SU-DHL-6 (cell line): ENCODE measurements around the gene CRPPA.

Experiments used
- H2AFZ ChIP-seq: fragments of 200-600 bp; sonication (generic); 2 replicates; pipeline ENCODE4 v1.6.1; 2014; ENCODE audit warnings: low read depth, mild to moderate bottlenecking, moderate library complexity, mixed read lengths, antibody characterized with exemption, low read length; ENCODE audit not compliant: severe bottlenecking
- H3F3A ChIP-seq: fragments of 200-600 bp; shearing (Covaris generic); 2 replicates; pipeline ENCODE4 v1.6.0; 2016; ENCODE audit warnings: antibody characterized with exemption, mild to moderate bottlenecking; ENCODE audit not compliant: insufficient read depth
- H3K27ac ChIP-seq: fragments of 200-600 bp; sonication (generic); 2 replicates; pipeline ENCODE4 v1.5.1; 2016; ENCODE audit warnings: low read depth, mild to moderate bottlenecking, low read length, moderate library complexity, mixed read lengths
- H3K27me3 ChIP-seq: fragments of 200-600 bp; sonication (generic), shearing (Covaris generic); 2 replicates; pipeline ENCODE4 v1.6.0; 2014; ENCODE audit warnings: mild to moderate bottlenecking, low read length
- H3K36me3 ChIP-seq: fragments of 200-600 bp; sonication (generic); 2 replicates; pipeline ENCODE4 v1.6.1; 2014; ENCODE audit warnings: mild to moderate bottlenecking, low read length, mixed read lengths
- H3K4me2 ChIP-seq: fragments of 300-600, 200-600 bp; shearing (Covaris generic), sonication (generic); 2 replicates; pipeline ENCODE4 v1.6.0; 2014; ENCODE audit warnings: low read length, low read depth, mild to moderate bottlenecking; ENCODE audit not compliant: poor library complexity, severe bottlenecking
- H3K4me3 ChIP-seq: fragments of 200-600 bp; sonication (generic); 2 replicates; pipeline ENCODE4 v1.5.1; 2014; ENCODE audit warnings: antibody characterized with exemption, low read length, mild to moderate bottlenecking, mixed read lengths; ENCODE audit not compliant: insufficient read depth, poor library complexity, severe bottlenecking
- H3K79me2 ChIP-seq: fragments of 200-600 bp; sonication (generic); 2 replicates; pipeline ENCODE4 v1.6.1; 2014; ENCODE audit warnings: mild to moderate bottlenecking, low read length, moderate library complexity; ENCODE audit not compliant: insufficient read depth
- H3K9ac ChIP-seq: fragments of 200-600 bp; sonication (generic); 2 replicates; pipeline ENCODE4 v1.7.0; 2014; ENCODE audit warnings: mild to moderate bottlenecking, low read length
- H3K9me2 ChIP-seq: fragments of 200-600 bp; sonication (generic); replicated peaks from 2 replicates; pipeline ENCODE4 v1.6.1; 2014; ENCODE audit warnings: low read length; ENCODE audit not compliant: insufficient read depth
- H3K9me3 ChIP-seq: fragments of 200-600 bp; sonication (generic); 2 replicates; pipeline ENCODE4 v1.6.1; 2014; ENCODE audit warnings: low read length, mixed read lengths; ENCODE audit not compliant: insufficient read depth
- H4K20me1 ChIP-seq: fragments of 200-600 bp; sonication (generic); 2 replicates; pipeline ENCODE4 v1.6.1; 2014; ENCODE audit warnings: low read depth, mild to moderate bottlenecking, antibody characterized with exemption, low read length, moderate library complexity, mixed read lengths
- EZH2phosphoT487 ChIP-seq: fragments of 200-600 bp; sonication (generic), shearing (Covaris generic); conservative IDR thresholded peaks from 2 replicates; pipeline ENCODE4 v1.6.1; 2018; ENCODE audit warnings: mild to moderate bottlenecking, antibody characterized with exemption, low read length, moderate library complexity, mixed read lengths
- TF ChIP-seq, protein P1 (sequence below): fragments of 200-600 bp; sonication (generic); IDR thresholded peaks from one replicate; pipeline ENCODE4 v1.5.1; 2017; ENCODE audit warnings: antibody characterized with exemption, mild to moderate bottlenecking, low read length, moderate library complexity; ENCODE audit not compliant: insufficient read depth, poor library complexity, severe bottlenecking

Gene CRPPA

GRCh38 chr7:16409777-16410176, 11.6 kb downstream of the CRPPA start:
- Histone ChIP-seq H2AFZ (no peak overlapping the region), H3K27me3 (no peaks in the 10 kb centered on the region), H4K20me1 (no peaks in the 10 kb centered on the region), H3K4me3 (no peak overlapping the region), H3F3A (no peaks in the 10 kb centered on the region), H3K36me3 (no peaks in the 10 kb centered on the region), H3K9me2 (no peaks in the 10 kb centered on the region), H3K9ac (no peak overlapping the region), H3K9me3 (no peaks in the 10 kb centered on the region), H3K27ac (no peak overlapping the region), H3K79me2 (no peaks in the 10 kb centered on the region), H3K4me2 (no peak overlapping the region)
- TF ChIP-seq, protein P1, sequence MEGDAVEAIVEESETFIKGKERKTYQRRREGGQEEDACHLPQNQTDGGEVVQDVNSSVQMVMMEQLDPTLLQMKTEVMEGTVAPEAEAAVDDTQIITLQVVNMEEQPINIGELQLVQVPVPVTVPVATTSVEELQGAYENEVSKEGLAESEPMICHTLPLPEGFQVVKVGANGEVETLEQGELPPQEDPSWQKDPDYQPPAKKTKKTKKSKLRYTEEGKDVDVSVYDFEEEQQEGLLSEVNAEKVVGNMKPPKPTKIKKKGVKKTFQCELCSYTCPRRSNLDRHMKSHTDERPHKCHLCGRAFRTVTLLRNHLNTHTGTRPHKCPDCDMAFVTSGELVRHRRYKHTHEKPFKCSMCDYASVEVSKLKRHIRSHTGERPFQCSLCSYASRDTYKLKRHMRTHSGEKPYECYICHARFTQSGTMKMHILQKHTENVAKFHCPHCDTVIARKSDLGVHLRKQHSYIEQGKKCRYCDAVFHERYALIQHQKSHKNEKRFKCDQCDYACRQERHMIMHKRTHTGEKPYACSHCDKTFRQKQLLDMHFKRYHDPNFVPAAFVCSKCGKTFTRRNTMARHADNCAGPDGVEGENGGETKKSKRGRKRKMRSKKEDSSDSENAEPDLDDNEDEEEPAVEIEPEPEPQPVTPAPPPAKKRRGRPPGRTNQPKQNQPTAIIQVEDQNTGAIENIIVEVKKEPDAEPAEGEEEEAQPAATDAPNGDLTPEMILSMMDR = no peak
- no peak for TF ChIP-seq EZH2phosphoT487

- no peak overlapping the region for H3K4me2 ChIP-seq
- no peak overlapping the region for H3K4me3 ChIP-seq
- peaks cover 11% of the 10 kb centered on the region; the same call in 1 of the 2 replicates for H3K9me3 ChIP-seq
- no peak for TF ChIP-seq EZH2phosphoT487
- TF ChIP-seq, protein P1 = no peak
- no peaks in the 10 kb centered on the region for H4K20me1 ChIP-seq
- 0 out of 2 replicates have a peak, but pooled peaks cover under 1% of the 10 kb centered on the region for H3F3A ChIP-seq
- no peak overlapping the region for H2AFZ ChIP-seq
- H3K9ac ChIP-seq = no peak overlapping the region
- no peak overlapping the region for H3K27ac ChIP-seq
- no peaks in the 10 kb centered on the region for H3K9me2 ChIP-seq
- H3K27me3 ChIP-seq = no peaks in the 10 kb centered on the region
- H3K79me2 ChIP-seq = no peaks in the 10 kb centered on the region
- H3K36me3 ChIP-seq = no peaks in the 10 kb centered on the region
These were observed 16.7 kb downstream of the CRPPA start for GRCh38 chr7:16404636-16405035.

DNA sequence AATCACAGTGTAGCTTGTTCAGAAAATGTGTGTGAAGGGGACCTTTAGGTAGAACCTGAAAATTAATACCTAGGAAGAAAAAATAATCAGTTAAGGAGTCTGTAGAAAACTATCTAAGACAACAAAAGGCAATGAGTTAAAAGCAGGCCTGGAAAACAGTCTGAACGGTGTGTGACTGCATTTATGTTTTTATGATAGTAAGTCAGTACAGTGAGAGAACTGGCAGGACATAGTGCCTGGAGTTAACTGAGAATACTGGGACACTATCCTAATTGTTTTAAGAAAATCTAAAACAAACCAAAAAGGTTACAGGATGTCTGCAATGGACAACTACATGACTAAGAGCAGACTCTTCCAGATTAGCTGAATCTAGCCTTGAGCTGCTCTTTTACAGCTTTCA, 17.9 kb downstream of the CRPPA start:
- Histone ChIP-seq H3K9me3 (peaks cover 23% of the 10 kb centered on the region; the same call in 1 of the 2 replicates), H3K4me2 (no peak overlapping the region), H3K79me2 (no peaks in the 10 kb centered on the region), H3K36me3 (no peaks in the 10 kb centered on the region), H3F3A (0 out of 2 replicates have a peak, but pooled peaks cover 6% of the 10 kb centered on the region), H3K9me2 (no peaks in the 10 kb centered on the region), H3K27ac (no peak overlapping the region), H4K20me1 (no peaks in the 10 kb centered on the region), H3K4me3 (no peak overlapping the region), H2AFZ (no peak overlapping the region), H3K9ac (no peak overlapping the region), H3K27me3 (no peaks in the 10 kb centered on the region)
- TF ChIP-seq EZH2phosphoT487 = no peak
- TF ChIP-seq, protein P1 = no peak
